H1 (cell line): ENCODE results near the gene CWC25. TPM values are rescaled to one million over a fixed set of nuclear protein-coding genes. Genes with fewer than 3 reads are reported as not detected.

Experiments used
- CHD1 ChIP-seq: IDR thresholded peaks from 2 replicates; pipeline ENCODE4 v1.6.1; 2012; ENCODE audit warnings: low read depth, low read length, improper control_type of control experiment
- CHD7 ChIP-seq: fragments of 300-600 bp; sonication (generic); IDR thresholded peaks from 2 replicates; pipeline ENCODE4 v1.7.1; 2012; ENCODE audit warnings: low read length, moderate library complexity, mild to moderate bottlenecking, inconsistent platforms; ENCODE audit not compliant: insufficient replicate concordance
- KDM5A ChIP-seq: fragments of 200-600 bp; IDR thresholded peaks from 2 replicates; pipeline ENCODE4 v1.7.1; 2012; ENCODE audit warnings: mild to moderate bottlenecking, low read length, inconsistent platforms, mixed read lengths
- TEAD4 ChIP-seq: IDR thresholded peaks from 2 replicates; pipeline ENCODE4 v1.6.1; 2012; ENCODE audit warnings: low read depth, low read length, inconsistent platforms, mixed read lengths
- polyA plus RNA-seq, 7 experiments: library from polyadenylated mRNA; depleted of rRNA in 3 of 7; stranded (reverse) in 5 of 7; unstranded in 2 of 7; fragments of >200 nt in 5 of 7; fragments of 200-250 nt in 2 of 7; gene quantifications; 1 replicate in 5 of 7; 2 replicates in 1 of 7; 4 replicates in 1 of 7; pipeline versions ENCODE4 v1.2.1 to v1.2.3, GENCODE V29; 2011 to 2013; ENCODE audit warnings: missing spikeins in 2 of 7, mixed read lengths in 2 of 7
- total RNA-seq: library from RNA; stranded (reverse); fragmentation: NEBNext Ultra II Directional; extraction: Animal tissue kit (Norgen Biotek cat#: 25700); gene quantifications from 2 replicates; pipeline ENCODE4 v1.2.1, GENCODE V29; 2021

Gene CWC25
- total and polyA plus RNA-seq, 2 of the 8 experiments (the other 6 are each of a cell fraction or from before 2014, with no cell fraction given) = 11.1 to 13.1 TPM

- no peak for TF ChIP-seq CHD7
- no peak for TF ChIP-seq KDM5A
- no peak for TF ChIP-seq TEAD4
- no peak for TF ChIP-seq CHD1
Measured at GRCh38 chr17:38753071-38753506, 72.0 kb downstream of the CWC25 start (continued).
